Kidney (tissue), 14 donors: ENCODE measurements around the gene SENP3. TPM values are rescaled to one million over a fixed set of nuclear protein-coding genes. Genes with fewer than 3 reads are reported as not detected.

ENCODE experiments used
- DNase-seq, 5 donors: peaks; one replicate each; pipeline ENCODE4 v3.0.0-alpha.2; 2013 to 2020
- FAIRE-seq: peaks from 2 replicates; lab custom pipeline; 2012; peaks lifted over from hg19 to GRCh38; lab: Jason Lieb, UNC
- H3K27ac ChIP-seq, 2 donors: one replicate each; pipeline ENCODE4 v1.7.0; 2013; ENCODE audit warnings: low read depth in 2 of 2, low read length in 2 of 2, inconsistent platforms in 1 of 2
- H3K27me3 ChIP-seq: one replicate; pipeline ENCODE4 v1.7.1; 2013; ENCODE audit warnings: low read length, inconsistent platforms; ENCODE audit not compliant: control insufficient read depth, insufficient read depth
- H3K36me3 ChIP-seq, 3 donors: one replicate each; pipeline versions ENCODE4 v1.7.0 to v1.7.1; 2013; ENCODE audit warnings: low read length in 3 of 3, control low read depth in 1 of 3, inconsistent platforms in 1 of 3; ENCODE audit not compliant: insufficient read depth in 3 of 3, control insufficient read depth in 2 of 3
- H3K4me1 ChIP-seq, 3 donors: one replicate each; pipeline versions ENCODE4 v1.7.0 to v1.7.1; 2013; ENCODE audit warnings: low read length in 3 of 3, inconsistent platforms in 1 of 3, low read depth in 1 of 3; ENCODE audit not compliant: control insufficient read depth in 2 of 3, insufficient read depth in 2 of 3
- H3K4me3 ChIP-seq, 3 donors: one replicate each; pipeline versions ENCODE4 v1.7.0 to v1.8.1; 2013; ENCODE audit warnings: low read length in 3 of 3, control low read depth in 1 of 3, inconsistent platforms in 1 of 3
- H3K9ac ChIP-seq, 3 donors: one replicate each; pipeline versions ENCODE4 v1.7.0 to v1.7.1; 2013; ENCODE audit warnings: low read length in 3 of 3, control low read depth in 1 of 3, inconsistent platforms in 1 of 3
- H3K9me3 ChIP-seq, 3 donors: one replicate each; pipeline versions ENCODE4 v1.7.0 to v1.7.1; 2013; ENCODE audit warnings: low read length in 3 of 3, control low read depth in 1 of 3, inconsistent platforms in 1 of 3; ENCODE audit not compliant: control insufficient read depth in 2 of 3, insufficient read depth in 1 of 3
- intact Hi-C: fragments of 100-400 bp; cut with DNase I; formaldehyde crosslinking; loops from one replicate; pipeline ENCODE4 v1.11.1; 2022
- polyA plus RNA-seq: library from polyadenylated mRNA; stranded (reverse); fragments of 350-450 nt; fragmentation: Illumina TruSeq; extraction: RNeasy Lipid Tissue Mini Kit (QIAGEN cat#74804); gene quantifications from one replicate; pipeline ENCODE4 v1.2.3, GENCODE V29; 2014; ENCODE audit warnings: low read depth, low replicate concordance; ENCODE audit not compliant: insufficient read depth
- total RNA-seq: library from RNA; stranded (reverse); fragmentation: NEBNext Ultra II Directional; extraction: Animal tissue kit (Norgen Biotek cat#: 25700); gene quantifications from one replicate; pipeline ENCODE4 v1.2.1, GENCODE V29; 2021
- TF ChIP-seq, protein P1 (sequence below): IDR thresholded peaks from 3 replicates; pipeline ENCODE4 v1.5.1; 2012; ENCODE audit warnings: mild to moderate bottlenecking, moderate library complexity, borderline replicate concordance; ENCODE audit not compliant: insufficient read depth; ENCODE audit errors: extremely low read depth
- donor health status: control.
- donor health status: control.
- donor health status: control.
- donor health status: control.
- donor health status: control.
- donor health status: DM: yes; HTN: yes; CAD: no.
- donor health status: Normal renal cell carcinoma (clear cell type).

The SENP3 gene
- total and polyA plus RNA-seq, 2 donors from 2014 or later: 43.5 to 50.3 TPM

GRCh38 chr17:7583253-7584109 lies 21.8 kb downstream of the SENP3 start, which contains the start of gene MPDU1:
MPDU1 (plus strand) TSS chr17:7583852; CDS start chr17:7583863, 11 bp downstream.
- FAIRE-seq: peak; percentile 39
- intact Hi-C loops: no loop called here
- H3K9me3 ChIP-seq: no peaks in the 10 kb centered on the region

GRCh38 chr17:7586673-7587419 lies 25.1 kb downstream of the SENP3 start:
- Histone ChIP-seq H3K36me3 (peaks cover 0 to 19% (median 11%) of the 10 kb centered on the region in 3 donors), H3K9ac (no peak overlapping the region), H3K27me3 (no peaks in the 10 kb centered on the region), H3K9me3 (no peaks in the 10 kb centered on the region), H3K4me1 (peaks cover 0 to 27% (median 25%) of the 10 kb centered on the region in 3 donors), H3K27ac (no peak overlapping the region), H3K4me3 (no peak overlapping the region)
- FAIRE-seq (no peak), DNase-seq (peak in 3 of 5 donors; percentile 21 to 55 (median 37))
- TF ChIP-seq, protein P1, sequence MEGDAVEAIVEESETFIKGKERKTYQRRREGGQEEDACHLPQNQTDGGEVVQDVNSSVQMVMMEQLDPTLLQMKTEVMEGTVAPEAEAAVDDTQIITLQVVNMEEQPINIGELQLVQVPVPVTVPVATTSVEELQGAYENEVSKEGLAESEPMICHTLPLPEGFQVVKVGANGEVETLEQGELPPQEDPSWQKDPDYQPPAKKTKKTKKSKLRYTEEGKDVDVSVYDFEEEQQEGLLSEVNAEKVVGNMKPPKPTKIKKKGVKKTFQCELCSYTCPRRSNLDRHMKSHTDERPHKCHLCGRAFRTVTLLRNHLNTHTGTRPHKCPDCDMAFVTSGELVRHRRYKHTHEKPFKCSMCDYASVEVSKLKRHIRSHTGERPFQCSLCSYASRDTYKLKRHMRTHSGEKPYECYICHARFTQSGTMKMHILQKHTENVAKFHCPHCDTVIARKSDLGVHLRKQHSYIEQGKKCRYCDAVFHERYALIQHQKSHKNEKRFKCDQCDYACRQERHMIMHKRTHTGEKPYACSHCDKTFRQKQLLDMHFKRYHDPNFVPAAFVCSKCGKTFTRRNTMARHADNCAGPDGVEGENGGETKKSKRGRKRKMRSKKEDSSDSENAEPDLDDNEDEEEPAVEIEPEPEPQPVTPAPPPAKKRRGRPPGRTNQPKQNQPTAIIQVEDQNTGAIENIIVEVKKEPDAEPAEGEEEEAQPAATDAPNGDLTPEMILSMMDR: no peak
- intact Hi-C loops: no loop called here

More at GRCh38 chr17:7583253-7584109, 21.8 kb downstream of the SENP3 start, which contains the start of gene MPDU1:
- H3K36me3 ChIP-seq: peaks cover 0 to 13% (median 5%) of the 10 kb centered on the region in 3 donors
- H3K4me1 ChIP-seq: peaks cover 0 to 40% (median 37%) of the 10 kb centered on the region in 3 donors
- H3K27me3 ChIP-seq: no peaks in the 10 kb centered on the region
- peak within 1 kb of the TSS; percentile 91 to 97 (median 95) for H3K9ac ChIP-seq
- TF ChIP-seq, protein P1: no peak
- peak within 1 kb of the TSS; percentile 98 to 99 for H3K27ac ChIP-seq
- peak; percentile 99 for DNase-seq
- peak within 1 kb of the TSS; percentile 98 to 99 (median 99) for H3K4me3 ChIP-seq

DNA sequence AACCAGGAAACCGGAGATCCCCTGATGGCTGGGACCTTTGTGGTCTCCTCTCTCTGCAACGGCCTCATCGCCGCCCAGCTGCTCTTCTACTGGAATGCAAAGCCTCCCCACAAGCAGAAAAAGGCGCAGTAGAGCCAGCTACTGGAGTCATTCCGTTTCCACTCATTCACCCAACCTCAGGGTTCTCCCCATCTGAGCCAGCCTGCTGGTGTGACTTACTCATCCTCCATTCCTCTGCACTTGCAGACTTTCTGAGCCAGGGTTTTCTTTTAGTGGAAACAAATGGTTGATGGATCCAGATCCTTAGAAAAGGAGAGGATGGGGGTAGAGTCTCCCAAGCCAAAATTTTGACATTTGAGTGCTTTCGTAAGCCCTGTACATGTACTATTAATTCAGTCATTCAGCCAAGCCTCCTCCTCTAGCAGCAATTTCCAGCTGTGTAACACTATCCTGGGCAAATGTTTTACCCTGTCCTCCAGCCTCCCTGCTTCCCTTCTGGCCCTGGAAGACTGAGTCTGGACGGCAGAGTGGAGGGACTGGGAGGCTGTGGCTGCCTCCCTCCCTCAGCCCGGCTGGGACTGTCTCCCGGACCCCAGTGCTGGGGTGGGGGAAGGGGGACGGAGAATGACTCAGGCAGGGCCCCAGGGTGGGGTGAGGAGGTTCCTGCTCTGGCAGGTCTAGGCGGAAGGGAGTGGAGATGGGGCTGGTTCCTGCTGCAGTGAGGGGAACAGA lies 25.9 kb downstream of the SENP3 start:
- H3K4me3 ChIP-seq: no peak overlapping the region
- peaks cover 0 to 22% (median 19%) of the 10 kb centered on the region in 3 donors for H3K4me1 ChIP-seq
- H3K27me3 ChIP-seq: no peaks in the 10 kb centered on the region
- no peak overlapping the region for H3K27ac ChIP-seq
- H3K36me3 ChIP-seq: peaks cover 0 to 26% (median 18%) of the 10 kb centered on the region in 3 donors
- H3K9ac ChIP-seq: no peak overlapping the region
- DNase-seq (peak in 1 of 5 donors; percentile 59), FAIRE-seq (no peak)
- intact Hi-C loops: no loop called here
- no peaks in the 10 kb centered on the region for H3K9me3 ChIP-seq
- TF ChIP-seq, protein P1: no peak
